GM18502 (cell line): ENCODE results near the gene PAQR9.
A peak's percentile ranks its signal among the peaks of the same experiment; 100 is the strongest.

ENCODE experiments used
- ATAC-seq: cut with Tn5 transposase; IDR thresholded peaks from one replicate; pipeline ENCODE4 v1.9.1; 2021; ENCODE audit warnings: mild to moderate bottlenecking; ENCODE audit not compliant: unreplicated experiment, poor library complexity

Gene PAQR9

GRCh38 chr3:142952272-142953193 is 10.9 kb downstream of the PAQR9 start:
- no peak for ATAC-seq

GRCh38 chr3:142951794-142952193 is 11.7 kb downstream of the PAQR9 start:
- no peak for ATAC-seq

- ATAC-seq, result no peak
Measured at GRCh38 chr3:142950972-142951371, 12.5 kb downstream of the PAQR9 start.

- ATAC-seq, result no peak
Measured at GRCh38 chr3:142947799-142948575, 15.5 kb downstream of the PAQR9 start.

- no peak for ATAC-seq
Measured at GRCh38 chr3:142947352-142947751, 16.1 kb downstream of the PAQR9 start.

GRCh38 chr3:142946861-142947260 is 16.6 kb downstream of the PAQR9 start:
- no peak for ATAC-seq

GRCh38 chr3:142945023-142945422 is 18.5 kb downstream of the PAQR9 start:
- ATAC-seq, result no peak

GRCh38 chr3:142944342-142944741 is 19.1 kb downstream of the PAQR9 start:
- no peak for ATAC-seq

GRCh38 chr3:142943870-142944269 is 19.6 kb downstream of the PAQR9 start:
- no peak for ATAC-seq

- ATAC-seq, result no peak
Measured at GRCh38 chr3:142943349-142943748, 20.1 kb downstream of the PAQR9 start.

- no peak for ATAC-seq
Measured at GRCh38 chr3:142941373-142942123, 21.9 kb downstream of the PAQR9 start.

- no peak for ATAC-seq
Measured at GRCh38 chr3:142940472-142940871, 23.0 kb downstream of the PAQR9 start.

GRCh38 chr3:142940000-142940399 is 23.5 kb downstream of the PAQR9 start:
- ATAC-seq, result no peak

GRCh38 chr3:142935963-142936362 is 27.5 kb downstream of the PAQR9 start:
- ATAC-seq, result no peak

GRCh38 chr3:142934887-142935269 is 28.6 kb downstream of the PAQR9 start:
- ATAC-seq, result no peak

- ATAC-seq, result no peak
Measured at GRCh38 chr3:142934128-142934886, 29.2 kb downstream of the PAQR9 start.

GRCh38 chr3:142931222-142931621 is 32.3 kb downstream of the PAQR9 start:
- peak; percentile 94 for ATAC-seq

- no peak for ATAC-seq
Measured at GRCh38 chr3:142930463-142930862, 33.0 kb downstream of the PAQR9 start.

GRCh38 chr3:142929890-142930289 is 33.6 kb downstream of the PAQR9 start:
- ATAC-seq, result no peak

- peak; percentile 68 for ATAC-seq
Measured at GRCh38 chr3:142929109-142929508, 34.4 kb downstream of the PAQR9 start.
